Mucosa of rectum (tissue), 2 donors: ENCODE measurements around the gene ZNF22.

ENCODE experiments used
- H3K27ac ChIP-seq, 2 donors: one replicate each; pipeline ENCODE4 v1.7.0; 2013; ENCODE audit warnings: inconsistent platforms in 2 of 2, low read depth in 2 of 2, low read length in 2 of 2
- H3K27me3 ChIP-seq, 2 donors: one replicate each; pipeline ENCODE4 v1.7.0; 2013; ENCODE audit warnings: low read length in 2 of 2; ENCODE audit not compliant: control insufficient read depth in 2 of 2, insufficient read depth in 2 of 2
- H3K36me3 ChIP-seq, 2 donors: one replicate each; pipeline ENCODE4 v1.7.0; 2013; ENCODE audit warnings: low read length in 2 of 2; ENCODE audit not compliant: control insufficient read depth in 2 of 2, insufficient read depth in 2 of 2
- H3K4me1 ChIP-seq, 2 donors: one replicate each; pipeline ENCODE4 v1.7.0; 2013; ENCODE audit warnings: low read length in 2 of 2, mild to moderate bottlenecking in 1 of 2; ENCODE audit not compliant: control insufficient read depth in 2 of 2, insufficient read depth in 2 of 2
- H3K4me3 ChIP-seq, 2 donors: one replicate each; pipeline ENCODE4 v1.7.0; 2013; ENCODE audit warnings: low read length in 2 of 2
- H3K9ac ChIP-seq, 2 donors: one replicate each; pipeline ENCODE4 v1.7.0; 2013; ENCODE audit warnings: low read length in 2 of 2, low read depth in 1 of 2, mild to moderate bottlenecking in 1 of 2
- H3K9me3 ChIP-seq, 2 donors: one replicate each; pipeline ENCODE4 v1.7.0; 2013; ENCODE audit warnings: low read length in 2 of 2; ENCODE audit not compliant: control insufficient read depth in 2 of 2
- donor health status: healthy.
- donor health status: Normal muscosa, but diverticular disease.

Gene ZNF22

GRCh38 chr10:45000752-45001380 is at the start of gene ZNF22:
ZNF22 (plus strand) TSS chr10:45000923; CDS start chr10:45003369, 2,446 bp downstream.
- no peaks in the 10 kb centered on the region for H3K27me3 ChIP-seq
- peaks cover 10 to 11% of the 10 kb centered on the region in 2 donors for H3K36me3 ChIP-seq
- peak within 1 kb of the TSS; percentile 72 to 91 for H3K9ac ChIP-seq
- H3K27ac ChIP-seq, result peak within 1 kb of the TSS; percentile 91 to 95
- H3K4me3 ChIP-seq, result peak within 1 kb of the TSS; percentile 72 to 97
- no peaks in the 10 kb centered on the region for H3K9me3 ChIP-seq
- peaks cover 21 to 26% of the 10 kb centered on the region in 2 donors for H3K4me1 ChIP-seq

- no peak overlapping the region for H3K9ac ChIP-seq
- H3K27me3 ChIP-seq, result no peaks in the 10 kb centered on the region
- H3K4me1 ChIP-seq, result peaks cover 3 to 9% of the 10 kb centered on the region in 2 donors
- no peaks in the 10 kb centered on the region for H3K9me3 ChIP-seq
- H3K36me3 ChIP-seq, result peaks cover 1 to 4% of the 10 kb centered on the region in 2 donors
- H3K27ac ChIP-seq, result no peak overlapping the region
- no peak overlapping the region for H3K4me3 ChIP-seq
Measured at GRCh38 chr10:44951576-44952226, 49.0 kb upstream of the ZNF22 start.

- Histone ChIP-seq H3K27ac (no peak overlapping the region), H3K9ac (no peak overlapping the region), H3K4me1 (peaks cover 4 to 9% of the 10 kb centered on the region in 2 donors), H3K9me3 (no peaks in the 10 kb centered on the region), H3K27me3 (no peaks in the 10 kb centered on the region), H3K36me3 (peaks cover 3 to 4% of the 10 kb centered on the region in 2 donors), H3K4me3 (no peak overlapping the region)
Measured at GRCh38 chr10:44952779-44953231, 47.9 kb upstream of the ZNF22 start.

- no peaks in the 10 kb centered on the region for H3K9me3 ChIP-seq
- H3K27me3 ChIP-seq, result no peaks in the 10 kb centered on the region
- H3K27ac ChIP-seq, result no peak overlapping the region
- peaks cover 3 to 4% of the 10 kb centered on the region in 2 donors for H3K36me3 ChIP-seq
- H3K9ac ChIP-seq, result no peak overlapping the region
- H3K4me1 ChIP-seq, result peaks cover 12 to 16% of the 10 kb centered on the region in 2 donors
- H3K4me3 ChIP-seq, result no peak overlapping the region
Measured at GRCh38 chr10:44954042-44954441, 46.7 kb upstream of the ZNF22 start.

- no peaks in the 10 kb centered on the region for H3K9me3 ChIP-seq
- H3K27ac ChIP-seq, result no peak overlapping the region
- H3K9ac ChIP-seq, result no peak overlapping the region
- no peaks in the 10 kb centered on the region for H3K27me3 ChIP-seq
- peaks cover 14 to 15% of the 10 kb centered on the region in 2 donors for H3K4me1 ChIP-seq
- H3K36me3 ChIP-seq, result peaks cover 3 to 4% of the 10 kb centered on the region in 2 donors
- H3K4me3 ChIP-seq, result no peak overlapping the region
Measured at GRCh38 chr10:44954962-44955361, 45.8 kb upstream of the ZNF22 start.

- H3K27ac ChIP-seq, result no peak overlapping the region
- peaks cover 3 to 4% of the 10 kb centered on the region in 2 donors for H3K36me3 ChIP-seq
- H3K4me1 ChIP-seq, result peaks cover 15 to 20% of the 10 kb centered on the region in 2 donors
- H3K4me3 ChIP-seq, result no peak overlapping the region
- no peaks in the 10 kb centered on the region for H3K27me3 ChIP-seq
- no peaks in the 10 kb centered on the region for H3K9me3 ChIP-seq
- no peak overlapping the region for H3K9ac ChIP-seq
Measured at GRCh38 chr10:44955413-44956070, 45.2 kb upstream of the ZNF22 start.

- H3K36me3 ChIP-seq, result peaks cover 3 to 4% of the 10 kb centered on the region in 2 donors
- peaks cover 18 to 25% of the 10 kb centered on the region in 2 donors for H3K4me1 ChIP-seq
- H3K27me3 ChIP-seq, result no peaks in the 10 kb centered on the region
- no peak overlapping the region for H3K4me3 ChIP-seq
- H3K9me3 ChIP-seq, result no peaks in the 10 kb centered on the region
- H3K27ac ChIP-seq, result no peak overlapping the region
- H3K9ac ChIP-seq, result no peak overlapping the region
Measured at GRCh38 chr10:44956226-44956625, 44.5 kb upstream of the ZNF22 start.

GRCh38 chr10:44956717-44957706 is 43.7 kb upstream of the ZNF22 start:
- Histone ChIP-seq H3K36me3 (peaks cover 3 to 4% of the 10 kb centered on the region in 2 donors), H3K4me3 (no peak overlapping the region), H3K9me3 (no peaks in the 10 kb centered on the region), H3K27ac (no peak overlapping the region), H3K4me1 (peaks cover 19 to 25% of the 10 kb centered on the region in 2 donors), H3K27me3 (no peaks in the 10 kb centered on the region), H3K9ac (no peak overlapping the region)

- Histone ChIP-seq H3K4me1 (peaks cover 21 to 25% of the 10 kb centered on the region in 2 donors), H3K9me3 (no peaks in the 10 kb centered on the region), H3K27me3 (no peaks in the 10 kb centered on the region), H3K36me3 (peaks cover 3 to 4% of the 10 kb centered on the region in 2 donors), H3K4me3 (peak overlapping the region; percentile 82 to 90), H3K9ac (peak overlapping the region; percentile 83 to 89), H3K27ac (peak overlapping the region; percentile 89)
Measured at GRCh38 chr10:44958196-44958897, 42.4 kb upstream of the ZNF22 start.
